ENCODE results near the gene TMEM63C.

GRCh38 chr14:77177702-77178101 lies 3.9 kb upstream of the TMEM63C start:
- no peak for TF ChIP-seq CTCF (conservative IDR thresholded peaks at IDR 0.05; ENCODE audit: low read depth, low read length)
- no peak for TF ChIP-seq EZH2 (IDR thresholded peaks at IDR 0.05; ENCODE audit: low read length, unreplicated experiment)
- no peak for TF ChIP-seq EZH2phosphoT487 (IDR thresholded peaks at IDR 0.05; ENCODE audit: borderline replicate concordance, low read length)

Data from PC-3 (cell line).